B cell (primary cell): ENCODE data around the gene CTNNA1.

Experiments
- EZH2 ChIP-seq: IDR thresholded peaks from 2 replicates; pipeline ENCODE4 v1.6.1; 2012; ENCODE audit warnings: borderline replicate concordance, low read depth, mild to moderate bottlenecking, moderate library complexity, low read length; ENCODE audit not compliant: insufficient read depth, poor library complexity, severe bottlenecking
- TF ChIP-seq, protein P1 (sequence below): fragments of 200-600 bp; IDR thresholded peaks from one replicate; pipeline ENCODE4 v1.8.0; 2022; ENCODE audit warnings: antibody characterized with exemption, mild to moderate bottlenecking

DNA sequence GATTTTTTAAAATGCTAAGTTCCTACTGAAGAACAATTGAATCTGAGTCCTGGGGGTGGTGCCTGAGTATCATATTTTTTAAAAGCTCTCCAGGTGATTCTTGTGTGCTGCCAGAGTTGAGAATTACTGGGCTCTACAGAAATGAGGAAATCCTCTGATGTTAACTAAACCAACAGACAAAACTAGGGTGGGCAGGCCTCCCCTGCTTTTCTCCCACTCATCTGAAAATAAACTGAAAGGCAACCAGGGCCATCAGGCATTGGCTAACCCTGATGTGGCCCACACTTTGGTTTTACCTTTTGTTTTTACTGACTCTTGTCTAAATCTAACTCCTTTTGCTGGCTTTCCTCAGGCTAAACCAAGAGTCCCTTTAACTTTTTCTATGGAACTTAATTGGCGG is 13.3 kb upstream of the CTNNA1 start:
- TF ChIP-seq, protein P1, sequence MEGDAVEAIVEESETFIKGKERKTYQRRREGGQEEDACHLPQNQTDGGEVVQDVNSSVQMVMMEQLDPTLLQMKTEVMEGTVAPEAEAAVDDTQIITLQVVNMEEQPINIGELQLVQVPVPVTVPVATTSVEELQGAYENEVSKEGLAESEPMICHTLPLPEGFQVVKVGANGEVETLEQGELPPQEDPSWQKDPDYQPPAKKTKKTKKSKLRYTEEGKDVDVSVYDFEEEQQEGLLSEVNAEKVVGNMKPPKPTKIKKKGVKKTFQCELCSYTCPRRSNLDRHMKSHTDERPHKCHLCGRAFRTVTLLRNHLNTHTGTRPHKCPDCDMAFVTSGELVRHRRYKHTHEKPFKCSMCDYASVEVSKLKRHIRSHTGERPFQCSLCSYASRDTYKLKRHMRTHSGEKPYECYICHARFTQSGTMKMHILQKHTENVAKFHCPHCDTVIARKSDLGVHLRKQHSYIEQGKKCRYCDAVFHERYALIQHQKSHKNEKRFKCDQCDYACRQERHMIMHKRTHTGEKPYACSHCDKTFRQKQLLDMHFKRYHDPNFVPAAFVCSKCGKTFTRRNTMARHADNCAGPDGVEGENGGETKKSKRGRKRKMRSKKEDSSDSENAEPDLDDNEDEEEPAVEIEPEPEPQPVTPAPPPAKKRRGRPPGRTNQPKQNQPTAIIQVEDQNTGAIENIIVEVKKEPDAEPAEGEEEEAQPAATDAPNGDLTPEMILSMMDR: no peak
- no peak for TF ChIP-seq EZH2
